ENCODE results near the gene SLC31A1. TPM values are rescaled to one million over a fixed set of nuclear protein-coding genes. Genes with fewer than 3 reads are reported as not detected.
A peak's percentile ranks its signal among the peaks of the same experiment; 100 is the strongest.

SLC31A1 gene
- total RNA-seq, 4 donors from 2014 or later = 7.4 to 82.7 (median 50.6) TPM

GRCh38 chr9:113298924-113299770, 77.8 kb downstream of the SLC31A1 start:
- Histone ChIP-seq H3K27me3 (no peaks in the 10 kb centered on the region), H3K27ac (no peak overlapping the region), H3K4me3 (no peak overlapping the region), H3K4me1 (no peaks in the 10 kb centered on the region), H3K36me3 (no peaks in the 10 kb centered on the region), H3K9me3 (no peaks in the 10 kb centered on the region)
- DNase-seq = no peak
- TF ChIP-seq POLR2A (IDR thresholded peaks at IDR 0.05) (no peak), CTCF (IDR thresholded peaks at IDR 0.05) (no peak)

- Histone ChIP-seq H3K4me3 (no peak overlapping the region), H3K27ac (no peak overlapping the region)
- peak in 1 of 3 donors; percentile 51 for DNase-seq
Observed at GRCh38 chr9:113299800-113300292, 78.5 kb downstream of the SLC31A1 start.

GRCh38 chr9:113301548-113301947, 80.2 kb downstream of the SLC31A1 start:
- TF ChIP-seq POLR2A (IDR thresholded peaks at IDR 0.05) = no peak
- TF ChIP-seq CTCF (IDR thresholded peaks at IDR 0.05) = no peak
- H3K9me3 ChIP-seq = no peaks in the 10 kb centered on the region
- H3K36me3 ChIP-seq = no peaks in the 10 kb centered on the region
- no peak overlapping the region for H3K27ac ChIP-seq
- DNase-seq = no peak
- H3K4me3 ChIP-seq = no peak overlapping the region
- H3K4me1 ChIP-seq = no peaks in the 10 kb centered on the region
- no peaks in the 10 kb centered on the region for H3K27me3 ChIP-seq

More at GRCh38 chr9:113299800-113300292, 78.5 kb downstream of the SLC31A1 start:
- TF ChIP-seq POLR2A (IDR thresholded peaks at IDR 0.05) = no peak
- no peak for TF ChIP-seq CTCF (IDR thresholded peaks at IDR 0.05)
- H3K9me3 ChIP-seq = no peaks in the 10 kb centered on the region
- no peaks in the 10 kb centered on the region for H3K4me1 ChIP-seq
- no peaks in the 10 kb centered on the region for H3K36me3 ChIP-seq
- H3K27me3 ChIP-seq = no peaks in the 10 kb centered on the region

- DNase-seq = no peak
- H3K27me3 ChIP-seq = no peaks in the 10 kb centered on the region
Observed at GRCh38 chr9:113302792-113303418, 81.6 kb downstream of the SLC31A1 start, which contains the start of gene RNF183. TSS of gene RNF183 (minus strand) at chr9:113303376. CDS start at chr9:113298184, 5,192 bp downstream.

GRCh38 chr9:113306566-113306965, 85.2 kb downstream of the SLC31A1 start:
- no peak overlapping the region for H3K4me3 ChIP-seq
- H3K36me3 ChIP-seq = no peaks in the 10 kb centered on the region
- no peaks in the 10 kb centered on the region for H3K4me1 ChIP-seq
- no peak for DNase-seq
- TF ChIP-seq CTCF (IDR thresholded peaks at IDR 0.05) = no peak
- no peak for TF ChIP-seq POLR2A (IDR thresholded peaks at IDR 0.05)
- H3K27ac ChIP-seq = no peak overlapping the region
- H3K9me3 ChIP-seq = no peaks in the 10 kb centered on the region
- H3K27me3 ChIP-seq = no peaks in the 10 kb centered on the region

More at GRCh38 chr9:113302792-113303418, 81.6 kb downstream of the SLC31A1 start, which contains the start of gene RNF183:
- Histone ChIP-seq H3K36me3 (no peaks in the 10 kb centered on the region), H3K4me3 (no peak within 1 kb of the TSS), H3K9me3 (no peaks in the 10 kb centered on the region), H3K27ac (no peak within 1 kb of the TSS), H3K4me1 (no peaks in the 10 kb centered on the region)
- TF ChIP-seq CTCF (IDR thresholded peaks at IDR 0.05) (no peak), POLR2A (IDR thresholded peaks at IDR 0.05) (no peak)

Data from Peyer's patch (tissue), 4 donors.